Activated naive CD8-positive, alpha-beta T cell treated with anti-CD3 and anti-CD28 coated beads, Interleukin-2, amount 50 U/mL, for 24 hours (primary cell): ENCODE measurements around the gene MTA2.
A peak's percentile ranks its signal among the peaks of the same experiment; 100 is the strongest.
"Not testable (repeated sequence)": the region's sequence is repeated elsewhere in the genome, so short reads cannot be mapped to it uniquely, and the experiment has no call there.

Experiments used
- ATAC-seq: fragments of 150-1000 bp; cut with Tn5 transposase; one replicate; pipeline ENCODE4 v1.10.0; 2021
- DNase-seq: peaks from one replicate; pipeline ENCODE4 v3.0.0; 2021
- H3K27ac Mint-ChIP-seq: one replicate; pipeline ENCODE4 v1.8.0; 2021; ENCODE audit warnings: mild to moderate bottlenecking, mixed read lengths
- H3K27me3 Mint-ChIP-seq: one replicate; pipeline ENCODE4 v1.8.0; 2021; ENCODE audit warnings: mixed read lengths
- H3K36me3 Mint-ChIP-seq: one replicate; pipeline ENCODE4 v1.8.0; 2021; ENCODE audit warnings: low read depth, mixed read lengths
- H3K4me1 Mint-ChIP-seq: one replicate; pipeline ENCODE4 v1.8.0; 2021; ENCODE audit warnings: mixed read lengths
- H3K4me3 Mint-ChIP-seq: one replicate; pipeline ENCODE4 v1.8.0; 2021; ENCODE audit warnings: mild to moderate bottlenecking, moderate library complexity, mixed read lengths
- H3K9me3 Mint-ChIP-seq: one replicate; pipeline ENCODE4 v1.8.0; 2021; ENCODE audit warnings: mixed read lengths

MTA2 gene

GRCh38 chr11:62591448-62592145 lies 10.1 kb downstream of the MTA2 start, which contains the start of gene TUT1:
TUT1 (minus strand) TSS chr11:62591523; CDS start chr11:62591485, 38 bp downstream.
- peak within 1 kb of the TSS; percentile 96 for H3K4me3 Mint-ChIP-seq
- peaks cover 56% of the 10 kb centered on the region for H3K4me1 Mint-ChIP-seq
- no peaks in the 10 kb centered on the region for H3K9me3 Mint-ChIP-seq
- H3K36me3 Mint-ChIP-seq = peaks cover 53% of the 10 kb centered on the region
- peak; percentile 93 for ATAC-seq
- peak; percentile 94 for DNase-seq
- H3K27me3 Mint-ChIP-seq = peaks cover 4% of the 10 kb centered on the region
- peak within 1 kb of the TSS; percentile 92 for H3K27ac Mint-ChIP-seq

GRCh38 chr11:62588966-62589637 lies 12.6 kb downstream of the MTA2 start:
- peak overlapping the region; percentile 92 for H3K27ac Mint-ChIP-seq
- ATAC-seq (no peak), DNase-seq (peak; percentile 29)
- H3K9me3 Mint-ChIP-seq = no peaks in the 10 kb centered on the region
- peaks cover 59% of the 10 kb centered on the region for H3K4me1 Mint-ChIP-seq
- H3K27me3 Mint-ChIP-seq = peaks cover 4% of the 10 kb centered on the region
- H3K36me3 Mint-ChIP-seq = peaks cover 39% of the 10 kb centered on the region
- H3K4me3 Mint-ChIP-seq = peak overlapping the region; percentile 96

GRCh38 chr11:62585356-62585755 lies 16.3 kb downstream of the MTA2 start:
- Mint-ChIP-seq H3K36me3 (peaks cover 28% of the 10 kb centered on the region), H3K4me1 (peaks cover 24% of the 10 kb centered on the region)
- H3K27ac Mint-ChIP-seq, H3K27me3 Mint-ChIP-seq, ATAC-seq, DNase-seq, H3K9me3 Mint-ChIP-seq, H3K4me3 Mint-ChIP-seq: not testable (repeated sequence)

GRCh38 chr11:62581735-62582134 lies 19.9 kb downstream of the MTA2 start:
- not testable (repeated sequence) for H3K27ac Mint-ChIP-seq, H3K27me3 Mint-ChIP-seq, H3K4me1 Mint-ChIP-seq, H3K4me3 Mint-ChIP-seq, ATAC-seq, DNase-seq, H3K9me3 Mint-ChIP-seq
- H3K36me3 Mint-ChIP-seq = peaks cover 20% of the 10 kb centered on the region

- H3K4me1 Mint-ChIP-seq = peaks cover 4% of the 10 kb centered on the region
- no peak for ATAC-seq
- peaks cover 19% of the 10 kb centered on the region for H3K36me3 Mint-ChIP-seq
- H3K27ac Mint-ChIP-seq = peak overlapping the region; percentile 67
- no peak overlapping the region for H3K4me3 Mint-ChIP-seq
- H3K27me3 Mint-ChIP-seq = no peaks in the 10 kb centered on the region
- no peak for DNase-seq
- no peaks in the 10 kb centered on the region for H3K9me3 Mint-ChIP-seq
Observed at GRCh38 chr11:62580959-62581715, 20.5 kb downstream of the MTA2 start.

- H3K27ac Mint-ChIP-seq = no peak overlapping the region
- peaks cover 9% of the 10 kb centered on the region for H3K4me1 Mint-ChIP-seq
- no peaks in the 10 kb centered on the region for H3K9me3 Mint-ChIP-seq
- peaks cover 22% of the 10 kb centered on the region for H3K36me3 Mint-ChIP-seq
- DNase-seq (no peak), ATAC-seq (no peak)
- H3K27me3 Mint-ChIP-seq = no peaks in the 10 kb centered on the region
- H3K4me3 Mint-ChIP-seq = no peak overlapping the region
Observed at GRCh38 chr11:62579252-62579651, 22.4 kb downstream of the MTA2 start.

GRCh38 chr11:62578541-62578940 lies 23.1 kb downstream of the MTA2 start:
- no peak overlapping the region for H3K27ac Mint-ChIP-seq
- DNase-seq (no peak), ATAC-seq (no peak)
- H3K9me3 Mint-ChIP-seq = no peaks in the 10 kb centered on the region
- H3K36me3 Mint-ChIP-seq = peaks cover 26% of the 10 kb centered on the region
- no peaks in the 10 kb centered on the region for H3K27me3 Mint-ChIP-seq
- H3K4me3 Mint-ChIP-seq = no peak overlapping the region
- peaks cover 15% of the 10 kb centered on the region for H3K4me1 Mint-ChIP-seq

GRCh38 chr11:62577046-62577714 lies 24.5 kb downstream of the MTA2 start:
- Mint-ChIP-seq H3K4me3 (no peak overlapping the region), H3K9me3 (no peaks in the 10 kb centered on the region), H3K27ac (no peak overlapping the region), H3K27me3 (no peaks in the 10 kb centered on the region), H3K36me3 (peaks cover 37% of the 10 kb centered on the region), H3K4me1 (peaks cover 28% of the 10 kb centered on the region)
- ATAC-seq = no peak
- no peak for DNase-seq

- no peak for DNase-seq
- Mint-ChIP-seq H3K4me1 (peaks cover 41% of the 10 kb centered on the region), H3K27me3 (no peaks in the 10 kb centered on the region), H3K4me3 (peak overlapping the region; percentile 99), H3K9me3 (no peaks in the 10 kb centered on the region), H3K27ac (peak overlapping the region; percentile 43), H3K36me3 (peaks cover 47% of the 10 kb centered on the region)
- ATAC-seq = no peak
Observed at GRCh38 chr11:62575837-62576236, 25.8 kb downstream of the MTA2 start.

- H3K36me3 Mint-ChIP-seq = peaks cover 52% of the 10 kb centered on the region
- peak overlapping the region; percentile 98 for H3K27ac Mint-ChIP-seq
- DNase-seq (no peak), ATAC-seq (no peak)
- no peaks in the 10 kb centered on the region for H3K27me3 Mint-ChIP-seq
- H3K4me3 Mint-ChIP-seq = peak overlapping the region; percentile 99
- H3K4me1 Mint-ChIP-seq = peaks cover 47% of the 10 kb centered on the region
- no peaks in the 10 kb centered on the region for H3K9me3 Mint-ChIP-seq
Observed at GRCh38 chr11:62575156-62575555, 26.5 kb downstream of the MTA2 start.

GRCh38 chr11:62574363-62575071 lies 27.1 kb downstream of the MTA2 start:
- Mint-ChIP-seq H3K27ac (peak overlapping the region; percentile 98), H3K9me3 (no peaks in the 10 kb centered on the region), H3K27me3 (no peaks in the 10 kb centered on the region), H3K36me3 (peaks cover 59% of the 10 kb centered on the region), H3K4me3 (peak overlapping the region; percentile 99), H3K4me1 (peaks cover 54% of the 10 kb centered on the region)
- ATAC-seq (peak; percentile 9), DNase-seq (peak; percentile 21)

- H3K4me1 Mint-ChIP-seq = peaks cover 56% of the 10 kb centered on the region
- H3K27me3 Mint-ChIP-seq = no peaks in the 10 kb centered on the region
- H3K4me3 Mint-ChIP-seq = peak within 1 kb of the TSS; percentile 99
- DNase-seq (peak; percentile 97), ATAC-seq (peak; percentile 92)
- no peaks in the 10 kb centered on the region for H3K9me3 Mint-ChIP-seq
- peaks cover 64% of the 10 kb centered on the region for H3K36me3 Mint-ChIP-seq
- H3K27ac Mint-ChIP-seq = peak within 1 kb of the TSS; percentile 98
Observed at GRCh38 chr11:62573592-62574362, 27.9 kb downstream of the MTA2 start, which contains the start of gene EEF1G. EEF1G (minus strand) TSS chr11:62573891; CDS start chr11:62573842, 49 bp downstream.

GRCh38 chr11:62573006-62573591 lies 28.6 kb downstream of the MTA2 start:
- ATAC-seq = no peak
- no peaks in the 10 kb centered on the region for H3K9me3 Mint-ChIP-seq
- H3K4me1 Mint-ChIP-seq = peaks cover 60% of the 10 kb centered on the region
- H3K36me3 Mint-ChIP-seq = peaks cover 66% of the 10 kb centered on the region
- H3K27me3 Mint-ChIP-seq = no peaks in the 10 kb centered on the region
- no peak for DNase-seq
- H3K27ac Mint-ChIP-seq = peak overlapping the region; percentile 98
- peak overlapping the region; percentile 99 for H3K4me3 Mint-ChIP-seq
